HepG2 (cell line): ENCODE data around the gene GATM. TPM values are rescaled to one million over a fixed set of nuclear protein-coding genes. Genes with fewer than 3 reads are reported as not detected.
"Not testable (repeated sequence)": the region's sequence is repeated elsewhere in the genome, so short reads cannot be mapped to it uniquely, and the experiment has no call there.

Experiments
- ATAC-seq: fragments of 200-7000 bp; cut with Tn5 transposase; 3 replicates; pipeline ENCODE4 v1.9.1; 2020; ENCODE audit warnings: mild to moderate bottlenecking, moderate library complexity
- BruUV-seq: library from RNA; stranded (reverse); fragments of 400-500 nt; replicated peaks from 2 replicates; lab custom pipeline; 2021; lab: Mats Ljungman, UMichigan
- CTCF ChIA-PET: fragments of 300-600 bp; formaldehyde crosslinking; extraction: SDS; loops from one replicate; lab custom pipeline; 2021; ENCODE audit warnings: low total read pairs, inconsistent platforms, low intra/inter-chr PET ratio; lab: Yijun Ruan, JAX
- POLR2A ChIA-PET: fragments of 350-600 bp; sonication (Branson Sonifier 250); formaldehyde crosslinking; loops from one replicate; lab custom pipeline; 2020; ENCODE audit warnings: antibody characterized with exemption, inconsistent platforms; lab: Yijun Ruan, JAX
- DNase-seq: peaks from one replicate; pipeline ENCODE4 v3.0.0-alpha.2; 2015; ENCODE audit warnings: low spot score
- FAIRE-seq: peaks from 3 replicates; lab custom pipeline; 2011; peaks lifted over from hg19 to GRCh38; lab: Jason Lieb, UNC
- H2AFZ ChIP-seq: one replicate; pipeline ENCODE4 v1.6.1; 2011; ENCODE audit warnings: low read length, inconsistent platforms
- H3K27ac ChIP-seq: fragments of 300-600 bp; 3 replicates; pipeline ENCODE4 v1.8.0; 2011; ENCODE audit warnings: mixed run types, mild to moderate bottlenecking, mixed read lengths, low read length, inconsistent platforms; ENCODE audit not compliant: insufficient read depth; ENCODE audit errors: extremely low read length
- H3K27me3 ChIP-seq, 2 experiments: fragments of 200-600 bp in 1 of 2; 2 replicates in 1 of 2; 3 replicates in 1 of 2; pipeline versions ENCODE4 v1.6.0 to v1.8.0; 2011; ENCODE audit warnings: low read length in 2 of 2, mild to moderate bottlenecking in 2 of 2, moderate library complexity in 2 of 2, inconsistent platforms in 1 of 2; ENCODE audit not compliant: insufficient read depth in 2 of 2, control insufficient read depth in 1 of 2
- H3K36me3 ChIP-seq, 2 experiments: fragments of 200-600 bp in 1 of 2; replicated peaks in 1 of 2; 2 replicates in 1 of 2; 3 replicates in 1 of 2; pipeline versions ENCODE4 v1.5.1 to v1.8.0; 2011; ENCODE audit warnings: low read length in 2 of 2, inconsistent platforms in 1 of 2; ENCODE audit not compliant: insufficient read depth in 2 of 2, control insufficient read depth in 1 of 2
- H3K4me1 ChIP-seq: 2 replicates; pipeline ENCODE4 v1.5.1; 2012; ENCODE audit warnings: low read length, inconsistent platforms; ENCODE audit not compliant: insufficient read depth
- H3K4me2 ChIP-seq: 2 replicates; pipeline ENCODE4 v1.6.0; 2011; ENCODE audit warnings: low read depth, low read length, inconsistent platforms
- H3K4me3 ChIP-seq, 3 experiments: fragments of 200-600 bp in 1 of 3; sonication (generic), shearing (Covaris generic) in 1 of 3; replicated peaks in 1 of 3; 2 replicates each; pipeline ENCODE4 v1.5.1; 2011 to 2016; ENCODE audit warnings: low read length in 3 of 3, inconsistent platforms in 2 of 3, low read depth in 2 of 3, mild to moderate bottlenecking in 2 of 3, control low read depth in 1 of 3, mixed read lengths in 1 of 3; ENCODE audit not compliant: insufficient read depth in 1 of 3
- H3K79me2 ChIP-seq: one replicate; pipeline ENCODE4 v1.6.1; 2011; ENCODE audit warnings: low read length, inconsistent platforms; ENCODE audit not compliant: insufficient read depth
- H3K9ac ChIP-seq: 2 replicates; pipeline ENCODE4 v1.6.0; 2011; ENCODE audit warnings: mild to moderate bottlenecking, low read depth, low read length, inconsistent platforms; ENCODE audit not compliant: insufficient read depth
- H3K9me3 ChIP-seq: 2 replicates; pipeline ENCODE4 v1.5.1; 2012; ENCODE audit warnings: mild to moderate bottlenecking, low read length
- H4K20me1 ChIP-seq: 2 replicates; pipeline ENCODE4 v1.6.0; 2011; ENCODE audit warnings: inconsistent platforms, mild to moderate bottlenecking, low read length, moderate library complexity; ENCODE audit not compliant: insufficient read depth
- ARNT ChIP-seq: fragments of 450-650 bp; IDR thresholded peaks from 2 replicates; pipeline ENCODE4 v1.6.1; 2017
- MTF1 ChIP-seq: sonication (generic); formaldehyde crosslinking; IDR thresholded peaks from 2 replicates; pipeline ENCODE4 v1.5.0; 2020; ENCODE audit warnings: missing genetic modification reagents
- NFIB ChIP-seq: sonication (generic); formaldehyde crosslinking; IDR thresholded peaks from 2 replicates; pipeline ENCODE4 v1.9.0; 2021; ENCODE audit warnings: missing genetic modification reagents, mild to moderate bottlenecking, borderline replicate concordance
- SOX5 ChIP-seq: IDR thresholded peaks from 2 replicates; pipeline ENCODE4 v1.6.1; 2016; ENCODE audit warnings: borderline replicate concordance
- XRCC5 ChIP-seq: fragments of 200-400 bp; formaldehyde crosslinking; optimal IDR thresholded peaks from 2 replicates; pipeline ENCODE3; 2017; ENCODE audit warnings: mild to moderate bottlenecking, low read length
- WGBS: methylation state at CpG from one replicate; pipeline ENCODE4 v1.1.6; 2017; ENCODE audit warnings: low lambda C conversion rate; 5-methylcytosine and 5-hydroxymethylcytosine counted together
- in situ Hi-C: cut with HindIII; loops from 2 replicates; pipeline ENCODE4 v1.10.0; 2017; ENCODE audit warnings: low pct_unique_long_range_greater_than_20kb; ENCODE audit not compliant: extremely low pct_ligation_motif_present
- intact Hi-C: fragments of 100-400 bp; cut with micrococcal nuclease; formaldehyde crosslinking; loops from one replicate; pipeline ENCODE4 v1.10.0; 2022; ENCODE audit not compliant: unreplicated experiment
- polyA plus RNA-seq, 8 experiments: library from polyadenylated mRNA; depleted of rRNA in 3 of 8; stranded (reverse) in 7 of 8; unstranded in 1 of 8; fragments of >200 nt; fragmentation: Illumina TruSeq in 4 of 8; extraction: Trizol in 4 of 8; gene quantifications; 2 replicates each; pipeline versions ENCODE4 v1.2.1 to v1.2.3, GENCODE V29; 2011 to 2016; ENCODE audit warnings: low read depth in 4 of 8, missing spikeins in 1 of 8, mixed read lengths in 1 of 8; ENCODE audit not compliant: insufficient read depth in 1 of 8
- total RNA-seq, 5 experiments: library from RNA; depleted of rRNA; stranded (reverse); fragments of >200 nt; fragmentation: Illumina TruSeq; extraction: Trizol; gene quantifications; 2 replicates each; pipeline ENCODE4 v1.2.3, GENCODE V29; 2016; ENCODE audit warnings: low read depth in 1 of 5
- TF ChIP-seq, protein P1 (sequence below): sonication (generic); formaldehyde crosslinking; IDR thresholded peaks from 2 replicates; pipeline ENCODE4 v1.4.0; 2020; ENCODE audit warnings: mild to moderate bottlenecking, low read depth, missing genetic modification reagents
- TF ChIP-seq, protein P2 (sequence below): sonication (generic); formaldehyde crosslinking; IDR thresholded peaks from 2 replicates; pipeline ENCODE4 v1.5.1; 2020; ENCODE audit warnings: missing genetic modification reagents, mild to moderate bottlenecking, borderline replicate concordance
- TF ChIP-seq, protein P3 (sequence below): sonication (generic); formaldehyde crosslinking; IDR thresholded peaks from 2 replicates; pipeline ENCODE4 v1.8.0; 2022; ENCODE audit warnings: mild to moderate bottlenecking, missing genetic modification reagents
- TF ChIP-seq, protein P4 (sequence below): sonication (generic); formaldehyde crosslinking; IDR thresholded peaks from 2 replicates; pipeline ENCODE4 v1.8.1; 2022; ENCODE audit warnings: mild to moderate bottlenecking, missing genetic modification reagents

GATM gene
- total and polyA plus RNA-seq, 2 of the 13 experiments (the other 11 are each of a cell fraction or from before 2014, with no cell fraction given): 2.1 to 16.8 TPM

DNA sequence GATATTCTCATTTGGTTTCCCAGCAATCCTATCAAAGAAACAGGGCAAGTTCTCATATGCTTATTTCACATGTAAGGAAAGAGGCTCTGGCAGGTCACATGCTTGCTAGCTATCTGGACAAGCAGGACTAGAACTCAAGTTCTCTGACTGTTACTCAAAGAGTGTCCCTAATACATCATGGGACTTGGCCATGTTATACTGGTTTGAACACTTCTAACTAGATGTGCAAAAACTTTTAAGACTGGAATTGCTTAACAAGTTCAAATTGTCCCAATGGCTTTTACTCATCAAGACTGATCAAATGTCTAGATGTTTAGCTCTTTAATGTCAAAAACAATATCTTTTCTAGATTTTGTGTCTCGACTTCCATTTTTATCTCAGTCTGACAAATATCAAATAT lies 6.8 kb downstream of the GATM start:
- ATAC-seq: no peak
- FAIRE-seq: no peak
- H4K20me1 ChIP-seq: no peaks in the 10 kb centered on the region
- no peaks in the 10 kb centered on the region for H3K79me2 ChIP-seq
- H3K27ac ChIP-seq: no peak overlapping the region
- no peak overlapping the region for H3K9ac ChIP-seq
- WGBS: 100% methylated on average over 1 of the region's 1 CpG
- TF ChIP-seq, protein P1, sequence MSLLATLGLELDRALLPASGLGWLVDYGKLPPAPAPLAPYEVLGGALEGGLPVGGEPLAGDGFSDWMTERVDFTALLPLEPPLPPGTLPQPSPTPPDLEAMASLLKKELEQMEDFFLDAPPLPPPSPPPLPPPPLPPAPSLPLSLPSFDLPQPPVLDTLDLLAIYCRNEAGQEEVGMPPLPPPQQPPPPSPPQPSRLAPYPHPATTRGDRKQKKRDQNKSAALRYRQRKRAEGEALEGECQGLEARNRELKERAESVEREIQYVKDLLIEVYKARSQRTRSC (CRISPR knock-in tag): no peak
- TF ChIP-seq, protein P2, sequence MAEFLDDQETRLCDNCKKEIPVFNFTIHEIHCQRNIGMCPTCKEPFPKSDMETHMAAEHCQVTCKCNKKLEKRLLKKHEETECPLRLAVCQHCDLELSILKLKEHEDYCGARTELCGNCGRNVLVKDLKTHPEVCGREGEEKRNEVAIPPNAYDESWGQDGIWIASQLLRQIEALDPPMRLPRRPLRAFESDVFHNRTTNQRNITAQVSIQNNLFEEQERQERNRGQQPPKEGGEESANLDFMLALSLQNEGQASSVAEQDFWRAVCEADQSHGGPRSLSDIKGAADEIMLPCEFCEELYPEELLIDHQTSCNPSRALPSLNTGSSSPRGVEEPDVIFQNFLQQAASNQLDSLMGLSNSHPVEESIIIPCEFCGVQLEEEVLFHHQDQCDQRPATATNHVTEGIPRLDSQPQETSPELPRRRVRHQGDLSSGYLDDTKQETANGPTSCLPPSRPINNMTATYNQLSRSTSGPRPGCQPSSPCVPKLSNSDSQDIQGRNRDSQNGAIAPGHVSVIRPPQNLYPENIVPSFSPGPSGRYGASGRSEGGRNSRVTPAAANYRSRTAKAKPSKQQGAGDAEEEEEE (CRISPR knock-in tag): no peak
- TF ChIP-seq ARNT (no peak), MTF1 (CRISPR knock-in tag) (no peak), XRCC5 (no peak), NFIB (CRISPR knock-in tag) (no peak), SOX5 (CRISPR knock-in tag) (no peak)
- TF ChIP-seq, protein P3, sequence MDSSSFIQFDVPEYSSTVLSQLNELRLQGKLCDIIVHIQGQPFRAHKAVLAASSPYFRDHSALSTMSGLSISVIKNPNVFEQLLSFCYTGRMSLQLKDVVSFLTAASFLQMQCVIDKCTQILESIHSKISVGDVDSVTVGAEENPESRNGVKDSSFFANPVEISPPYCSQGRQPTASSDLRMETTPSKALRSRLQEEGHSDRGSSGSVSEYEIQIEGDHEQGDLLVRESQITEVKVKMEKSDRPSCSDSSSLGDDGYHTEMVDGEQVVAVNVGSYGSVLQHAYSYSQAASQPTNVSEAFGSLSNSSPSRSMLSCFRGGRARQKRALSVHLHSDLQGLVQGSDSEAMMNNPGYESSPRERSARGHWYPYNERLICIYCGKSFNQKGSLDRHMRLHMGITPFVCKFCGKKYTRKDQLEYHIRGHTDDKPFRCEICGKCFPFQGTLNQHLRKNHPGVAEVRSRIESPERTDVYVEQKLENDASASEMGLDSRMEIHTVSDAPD (CRISPR knock-in tag): no peak
- TF ChIP-seq, protein P4, sequence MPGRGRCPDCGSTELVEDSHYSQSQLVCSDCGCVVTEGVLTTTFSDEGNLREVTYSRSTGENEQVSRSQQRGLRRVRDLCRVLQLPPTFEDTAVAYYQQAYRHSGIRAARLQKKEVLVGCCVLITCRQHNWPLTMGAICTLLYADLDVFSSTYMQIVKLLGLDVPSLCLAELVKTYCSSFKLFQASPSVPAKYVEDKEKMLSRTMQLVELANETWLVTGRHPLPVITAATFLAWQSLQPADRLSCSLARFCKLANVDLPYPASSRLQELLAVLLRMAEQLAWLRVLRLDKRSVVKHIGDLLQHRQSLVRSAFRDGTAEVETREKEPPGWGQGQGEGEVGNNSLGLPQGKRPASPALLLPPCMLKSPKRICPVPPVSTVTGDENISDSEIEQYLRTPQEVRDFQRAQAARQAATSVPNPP (CRISPR knock-in tag): no peak
- H2AFZ ChIP-seq: no peak overlapping the region
- BruUV-seq: no TSS peak
- DNase-seq: no peak
- no peaks in the 10 kb centered on the region for H3K9me3 ChIP-seq
- ChIA-PET CTCF (no interaction called here), POLR2A (no interaction called here)
- H3K27me3 ChIP-seq: no peaks in the 10 kb centered on the region; a peak in 1 of 5 replicates
- in situ Hi-C loops (no loop called here), intact Hi-C loops (no loop called here)
- H3K4me2 ChIP-seq: no peak overlapping the region
- no peak overlapping the region for H3K4me3 ChIP-seq
- peaks cover 24% of the 10 kb centered on the region for H3K4me1 ChIP-seq
- no peaks in the 10 kb centered on the region for H3K36me3 ChIP-seq

DNA sequence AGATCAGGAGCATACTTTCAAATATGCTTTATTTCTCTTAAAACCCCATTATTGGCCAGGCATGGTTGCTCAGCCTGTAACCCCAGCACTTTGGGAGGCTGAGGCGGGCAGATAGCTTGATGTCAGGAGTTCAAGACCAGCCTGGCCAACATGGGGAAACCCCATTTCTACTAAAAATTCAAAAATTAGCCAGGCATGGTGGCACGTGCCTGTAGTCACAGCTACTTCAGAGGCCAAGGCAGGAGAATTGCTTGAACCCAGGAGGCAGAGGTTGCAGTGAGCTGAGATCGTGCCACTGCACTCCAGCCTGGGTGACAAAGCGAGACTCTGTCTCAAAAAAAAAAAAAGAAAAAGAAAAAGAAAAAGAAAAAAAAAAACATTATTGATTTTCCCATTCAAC lies 8.3 kb downstream of the GATM start:
- WGBS: 95% methylated on average over 4 of the region's 4 CpGs

More for the DNA sequence above, 8.3 kb downstream of the GATM start:
- CTCF ChIA-PET, H2AFZ ChIP-seq, H4K20me1 ChIP-seq, H3K79me2 ChIP-seq, H3K4me3 ChIP-seq, DNase-seq, H3K9ac ChIP-seq, BruUV-seq, intact Hi-C loops, H3K9me3 ChIP-seq, H3K27ac ChIP-seq, H3K4me2 ChIP-seq, in situ Hi-C loops, POLR2A ChIA-PET, H3K36me3 ChIP-seq, H3K27me3 ChIP-seq, FAIRE-seq, ATAC-seq: not testable (repeated sequence)
- H3K4me1 ChIP-seq: peaks cover 13% of the 10 kb centered on the region
